Measurements from ENCODE around the gene LONRF3.

Gene LONRF3

GRCh38 chrX:119030990-119031389, 56.6 kb downstream of the LONRF3 start:
- in situ Hi-C loops (cut with MboI; ENCODE audit: low sequenced_read_pairs), result no loop called here

GRCh38 chrX:119036107-119037029, 62.0 kb downstream of the LONRF3 start:
- in situ Hi-C loops (cut with MboI; ENCODE audit: low sequenced_read_pairs), result no loop called here

GRCh38 chrX:119040432-119040831, 66.0 kb downstream of the LONRF3 start:
- in situ Hi-C loops (cut with MboI; ENCODE audit: low sequenced_read_pairs), result no loop called here

- in situ Hi-C loops (cut with MboI; ENCODE audit: low sequenced_read_pairs), result no loop called here
Observed at GRCh38 chrX:119041175-119041574, 66.8 kb downstream of the LONRF3 start.

- in situ Hi-C loops (cut with MboI; ENCODE audit: low sequenced_read_pairs), result no loop called here
Observed at GRCh38 chrX:119042040-119042439, 67.6 kb downstream of the LONRF3 start.

- in situ Hi-C loops (cut with MboI; ENCODE audit: low sequenced_read_pairs), result no loop called here
Observed at GRCh38 chrX:119042996-119043395, 68.6 kb downstream of the LONRF3 start.

- in situ Hi-C loops (cut with MboI; ENCODE audit: low sequenced_read_pairs), result no loop called here
Observed at GRCh38 chrX:119045884-119046283, 71.5 kb downstream of the LONRF3 start.

GRCh38 chrX:119055687-119056086, 81.3 kb downstream of the LONRF3 start:
- in situ Hi-C loops (cut with MboI; ENCODE audit: low sequenced_read_pairs), result no loop called here

GRCh38 chrX:119062750-119063374, 88.4 kb downstream of the LONRF3 start:
- in situ Hi-C loops (cut with MboI; ENCODE audit: low sequenced_read_pairs), result no loop called here

- in situ Hi-C loops (cut with MboI; ENCODE audit: low sequenced_read_pairs), result no loop called here
Observed at GRCh38 chrX:119063428-119063827, 89.0 kb downstream of the LONRF3 start.

- in situ Hi-C loops (cut with MboI; ENCODE audit: low sequenced_read_pairs), result no loop called here
Observed at GRCh38 chrX:119067023-119067739, 92.8 kb downstream of the LONRF3 start.
